Right lobe of liver (tissue), 4 donors: Measurements from ENCODE around the gene TTC7B.

Experiments
- CTCF ChIP-seq, 4 donors: fragments of 200-600 bp in 3 of 4; fragments of 450-650 bp in 1 of 4; IDR thresholded peaks; one replicate each; pipeline versions ENCODE4 v1.5.1 to v1.8.0; 2016 to 2022; ENCODE audit warnings: antibody characterized with exemption in 4 of 4, mild to moderate bottlenecking in 2 of 4
- POLR2A ChIP-seq: fragments of 450-650 bp; IDR thresholded peaks from one replicate; pipeline ENCODE4 v1.6.1; 2017; ENCODE audit warnings: antibody characterized with exemption, mild to moderate bottlenecking
- donor health status: DM: no; HTN: no; CAD: no.
- donor health status: DM: no; HTN: no; CAD: no.
- donor health status: DM: no; HTN: yes; CAD: no.

- TF ChIP-seq POLR2A, result no peak
- TF ChIP-seq CTCF (IDR thresholded peaks at IDR 0.05), result no peak
Observed at GRCh38 chr14:90518069-90518940, 297.9 kb downstream of the TTC7B start.
